Spleen (tissue), 11 donors: ENCODE data around the gene FMO4. TPM values are rescaled to one million over a fixed set of nuclear protein-coding genes. Genes with fewer than 3 reads are reported as not detected.
"Not testable (repeated sequence)": the region's sequence is repeated elsewhere in the genome, so short reads cannot be mapped to it uniquely, and the experiment has no call there.

ENCODE experiments used
- DNase-seq: peaks from one replicate; pipeline ENCODE4 v3.0.0-alpha.2; 2020
- H3K27ac ChIP-seq, 8 donors: fragments of 200-600 bp; sonication (generic) in 7 of 8; 1 replicate in 4 of 8; 2 replicates in 4 of 8; pipeline versions ENCODE4 v1.5.0 to v1.8.0; 2016 to 2021; ENCODE audit warnings: inconsistent platforms in 4 of 8, mild to moderate bottlenecking in 4 of 8, moderate library complexity in 1 of 8
- H3K27me3 ChIP-seq, 7 donors: fragments of 200-600 bp; sonication (generic) in 6 of 7; replicated peaks in 1 of 7; 1 replicate in 4 of 7; 2 replicates in 3 of 7; pipeline versions ENCODE4 v1.5.0 to v1.8.0; 2016 to 2021; ENCODE audit warnings: inconsistent platforms in 3 of 7, mild to moderate bottlenecking in 1 of 7
- H3K36me3 ChIP-seq, 6 donors: fragments of 200-600 bp; sonication (generic) in 5 of 6; 1 replicate in 4 of 6; 2 replicates in 2 of 6; pipeline versions ENCODE4 v1.5.0 to v1.8.0; 2016 to 2021; ENCODE audit warnings: inconsistent platforms in 2 of 6
- H3K4me1 ChIP-seq, 6 donors: fragments of 200-600 bp; sonication (generic) in 5 of 6; 1 replicate in 3 of 6; 2 replicates in 3 of 6; pipeline versions ENCODE4 v1.5.0 to v1.8.0; 2016 to 2021; ENCODE audit warnings: inconsistent platforms in 3 of 6
- H3K4me3 ChIP-seq, 8 donors: fragments of 200-600 bp; sonication (generic) in 7 of 8; 1 replicate in 4 of 8; 2 replicates in 4 of 8; pipeline versions ENCODE4 v1.5.0 to v1.8.0; 2016 to 2021; ENCODE audit warnings: inconsistent platforms in 4 of 8, mild to moderate bottlenecking in 4 of 8, moderate library complexity in 2 of 8
- H3K9me3 ChIP-seq, 8 donors: fragments of 200-600 bp; sonication (generic) in 7 of 8; 1 replicate in 4 of 8; 2 replicates in 4 of 8; pipeline versions ENCODE4 v1.5.0 to v1.8.0; 2016 to 2021; ENCODE audit warnings: inconsistent platforms in 4 of 8
- POLR2A ChIP-seq, 3 donors: fragments of 450-650 bp; IDR thresholded peaks; one replicate each; pipeline ENCODE4 v1.5.1; 2017; ENCODE audit warnings: antibody characterized with exemption in 3 of 3, mild to moderate bottlenecking in 1 of 3
- POLR2AphosphoS5 ChIP-seq, 3 donors: sonication (generic); formaldehyde crosslinking; IDR thresholded peaks; one replicate each; pipeline ENCODE4 v1.5.1; 2017; ENCODE audit warnings: antibody characterized with exemption in 3 of 3
- WGBS, 5 donors: extraction: QIAGEN DNeasy Blood & Tissue Kit in 3 of 5; methylation state at CpG; one replicate each; pipeline versions ENCODE4 v1.1.5 to v1.1.7; 2013 to 2018; 5-methylcytosine and 5-hydroxymethylcytosine counted together
- intact Hi-C: fragments of 100-400 bp; cut with DNase I; formaldehyde crosslinking; loops from one replicate; pipeline ENCODE4 v1.15.0; 2023; ENCODE audit warnings: low total_unique reads
- polyA plus RNA-seq, 3 donors: library from polyadenylated mRNA; stranded (reverse); fragments of 200-250 nt; gene quantifications; one replicate each; pipeline ENCODE4 v1.2.1, GENCODE V29; 2013
- total RNA-seq, 7 donors: library from RNA; depleted of rRNA in 3 of 7; stranded (reverse); fragments of >200 nt in 3 of 7; fragmentation: NEBNext Ultra II Directional in 4 of 7; extraction: Animal tissue kit (Norgen Biotek cat#: 25700) in 4 of 7; gene quantifications; one replicate each; pipeline versions ENCODE4 v1.1.0 to v1.2.1, GENCODE V29; 2016 to 2021
- TF ChIP-seq, protein P1 (sequence below), 11 experiments: fragments of 200-600 bp in 7 of 11; fragments of 450-650 bp in 4 of 11; sonication (generic) in 4 of 11; IDR thresholded peaks in 8 of 11; conservative IDR thresholded peaks in 3 of 11; 1 replicate in 7 of 11; 2 replicates in 4 of 11; pipeline versions ENCODE4 v1.4.0 to v1.8.0; 2016 to 2021; ENCODE audit warnings: antibody characterized with exemption in 11 of 11, inconsistent platforms in 4 of 11, mild to moderate bottlenecking in 1 of 11
- donor health status: healthy with polysubstance abuse.
- donor health status: DM: no; HTN: no; CAD: no; lungs with moderate emphysema.
- donor health status: DM: no; HTN: no; CAD: no.
- donor health status: Bipolar disorder and iron deficiency.
- donor health status: healthy.
- donor health status: DM: no; HTN: no; CAD: no.
- donor health status: DM: yes; HTN: yes; CAD: no.

Gene FMO4
- total and polyA plus RNA-seq, 10 donors, result 2.0 to 10.8 (median 4.0) TPM

DNA sequence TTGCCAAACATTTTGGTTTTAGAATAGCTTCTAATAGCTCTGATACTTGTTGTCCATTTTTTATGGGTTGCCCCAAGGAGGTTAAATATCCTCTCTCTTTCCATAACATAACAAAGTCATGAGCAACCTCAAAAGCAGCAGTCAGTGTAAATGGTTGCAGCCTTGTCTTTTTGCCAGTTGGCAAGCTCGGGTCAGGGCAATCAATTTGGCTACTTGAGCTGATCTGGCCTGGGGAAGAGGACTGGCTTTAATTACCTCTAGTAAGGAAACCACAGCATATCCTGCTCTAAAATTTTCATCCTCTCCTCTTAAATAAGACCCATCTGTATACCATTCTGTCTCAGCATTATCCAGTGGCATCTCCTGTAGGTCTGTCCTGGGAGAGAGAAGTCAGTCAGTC is 21.2 kb upstream of the FMO4 start:
- H3K4me1 ChIP-seq, result no peaks in the 10 kb centered on the region
- TF ChIP-seq, protein P1, sequence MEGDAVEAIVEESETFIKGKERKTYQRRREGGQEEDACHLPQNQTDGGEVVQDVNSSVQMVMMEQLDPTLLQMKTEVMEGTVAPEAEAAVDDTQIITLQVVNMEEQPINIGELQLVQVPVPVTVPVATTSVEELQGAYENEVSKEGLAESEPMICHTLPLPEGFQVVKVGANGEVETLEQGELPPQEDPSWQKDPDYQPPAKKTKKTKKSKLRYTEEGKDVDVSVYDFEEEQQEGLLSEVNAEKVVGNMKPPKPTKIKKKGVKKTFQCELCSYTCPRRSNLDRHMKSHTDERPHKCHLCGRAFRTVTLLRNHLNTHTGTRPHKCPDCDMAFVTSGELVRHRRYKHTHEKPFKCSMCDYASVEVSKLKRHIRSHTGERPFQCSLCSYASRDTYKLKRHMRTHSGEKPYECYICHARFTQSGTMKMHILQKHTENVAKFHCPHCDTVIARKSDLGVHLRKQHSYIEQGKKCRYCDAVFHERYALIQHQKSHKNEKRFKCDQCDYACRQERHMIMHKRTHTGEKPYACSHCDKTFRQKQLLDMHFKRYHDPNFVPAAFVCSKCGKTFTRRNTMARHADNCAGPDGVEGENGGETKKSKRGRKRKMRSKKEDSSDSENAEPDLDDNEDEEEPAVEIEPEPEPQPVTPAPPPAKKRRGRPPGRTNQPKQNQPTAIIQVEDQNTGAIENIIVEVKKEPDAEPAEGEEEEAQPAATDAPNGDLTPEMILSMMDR (IDR thresholded peaks at IDR 0.05 in 8 of 11, conservative IDR thresholded peaks at IDR 0.05 in 3 of 11), result no peak
- no peak for TF ChIP-seq POLR2A (IDR thresholded peaks at IDR 0.05)
- no peak for TF ChIP-seq POLR2AphosphoS5 (IDR thresholded peaks at IDR 0.05)
- no peak overlapping the region for H3K4me3 ChIP-seq
- no peaks in the 10 kb centered on the region for H3K27me3 ChIP-seq
- peaks cover 0 to 6% (median 0%) of the 10 kb centered on the region in 8 donors for H3K9me3 ChIP-seq
- 46 to 66% (median 61%) methylated on average over 1 of the region's 1 CpG for WGBS, 5 donors
- H3K27ac ChIP-seq, result no peak overlapping the region
- DNase-seq, result no peak
- H3K36me3 ChIP-seq, result no peaks in the 10 kb centered on the region
- intact Hi-C loops, result no loop called here

DNA sequence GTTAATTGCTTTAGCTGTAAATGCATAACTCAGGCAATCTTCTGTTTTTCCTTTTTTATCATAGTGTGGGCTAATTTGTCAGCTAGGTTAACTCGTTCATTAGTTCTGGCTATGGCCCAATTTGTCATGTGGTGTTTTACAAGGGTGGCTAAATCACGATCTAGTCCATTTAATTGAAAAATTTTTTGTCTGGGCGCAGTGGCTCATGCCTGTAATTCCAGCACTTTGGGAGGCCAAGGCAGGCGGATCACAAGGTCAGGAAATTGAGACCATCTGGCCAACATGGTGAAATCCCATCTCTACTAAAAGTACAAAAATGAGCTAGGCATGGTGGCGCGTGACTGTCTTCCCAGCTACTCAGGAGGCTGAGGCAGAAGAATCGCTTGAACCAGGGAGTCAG is 18.6 kb upstream of the FMO4 start:
- H3K36me3 ChIP-seq, H3K4me1 ChIP-seq, H3K4me3 ChIP-seq, DNase-seq, H3K27ac ChIP-seq, intact Hi-C loops, H3K27me3 ChIP-seq: not testable (repeated sequence)
- peaks cover 2 to 32% (median 20%) of the 10 kb centered on the region in 8 donors for H3K9me3 ChIP-seq
- 80 to 89% (median 84%) methylated on average over 7 of the region's 7 CpGs for WGBS, 5 donors

DNA sequence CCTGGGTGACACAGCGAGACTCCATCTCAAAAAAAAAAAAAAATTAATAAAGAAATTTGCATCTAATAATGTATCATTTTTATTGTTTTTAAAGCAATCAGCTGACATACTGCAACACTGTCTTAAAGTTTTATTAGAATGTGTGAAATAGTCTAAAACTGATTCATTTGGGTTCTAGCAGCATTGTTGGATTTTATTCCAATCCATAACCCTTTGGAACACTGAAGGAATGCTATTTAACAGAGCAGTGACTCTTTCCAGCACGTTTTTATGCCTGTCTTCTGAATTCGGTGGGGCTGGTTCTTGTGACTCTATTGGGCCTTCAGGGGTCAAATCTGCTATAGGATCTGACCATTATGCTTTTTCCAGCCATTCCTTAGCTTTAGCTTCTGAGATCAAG is 18.2 kb upstream of the FMO4 start:
- Histone ChIP-seq H3K4me3 (no peak overlapping the region), H3K36me3 (no peaks in the 10 kb centered on the region), H3K27me3 (no peaks in the 10 kb centered on the region), H3K27ac (no peak overlapping the region), H3K9me3 (peaks cover 6 to 36% (median 24%) of the 10 kb centered on the region in 8 donors), H3K4me1 (no peaks in the 10 kb centered on the region)
- no peak for TF ChIP-seq POLR2AphosphoS5 (IDR thresholded peaks at IDR 0.05)
- no peak for TF ChIP-seq POLR2A (IDR thresholded peaks at IDR 0.05)
- TF ChIP-seq, protein P1 (IDR thresholded peaks at IDR 0.05 in 8 of 11, conservative IDR thresholded peaks at IDR 0.05 in 3 of 11), result no peak
- 73 to 91% (median 83%) methylated on average over 3 of the region's 3 CpGs for WGBS, 5 donors
- intact Hi-C loops, result no loop called here
- no peak for DNase-seq

DNA sequence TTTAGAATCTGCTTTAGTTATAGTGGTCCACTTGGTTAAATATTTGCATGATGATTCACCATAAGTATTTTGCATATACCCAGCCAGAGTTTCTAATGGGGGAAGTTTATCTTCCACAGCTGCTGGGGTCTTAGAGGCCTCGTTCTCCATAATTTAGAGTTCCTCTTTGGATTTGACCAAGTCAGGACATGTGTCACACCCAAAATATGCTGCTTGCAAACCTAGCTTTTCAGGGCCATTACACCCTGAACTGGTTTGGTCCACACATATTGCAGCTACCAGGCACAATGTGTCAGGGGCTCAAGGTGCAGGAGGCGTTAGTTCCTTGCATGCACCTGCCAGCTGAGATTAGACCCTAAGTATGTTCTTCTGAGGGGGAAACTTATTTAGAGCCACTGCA is 17.1 kb upstream of the FMO4 start:
- Histone ChIP-seq H3K27me3 (no peaks in the 10 kb centered on the region), H3K27ac (no peak overlapping the region), H3K36me3 (no peaks in the 10 kb centered on the region), H3K4me1 (no peaks in the 10 kb centered on the region), H3K9me3 (peaks cover 13 to 47% (median 35%) of the 10 kb centered on the region in 8 donors), H3K4me3 (no peak overlapping the region)
- WGBS, 5 donors, result 61 to 74% (median 64%) methylated on average over 2 of the region's 2 CpGs
- no peak for TF ChIP-seq POLR2AphosphoS5 (IDR thresholded peaks at IDR 0.05)
- TF ChIP-seq POLR2A (IDR thresholded peaks at IDR 0.05), result no peak
- TF ChIP-seq, protein P1 (IDR thresholded peaks at IDR 0.05 in 8 of 11, conservative IDR thresholded peaks at IDR 0.05 in 3 of 11), result no peak
- intact Hi-C loops, result no loop called here
- DNase-seq, result no peak

DNA sequence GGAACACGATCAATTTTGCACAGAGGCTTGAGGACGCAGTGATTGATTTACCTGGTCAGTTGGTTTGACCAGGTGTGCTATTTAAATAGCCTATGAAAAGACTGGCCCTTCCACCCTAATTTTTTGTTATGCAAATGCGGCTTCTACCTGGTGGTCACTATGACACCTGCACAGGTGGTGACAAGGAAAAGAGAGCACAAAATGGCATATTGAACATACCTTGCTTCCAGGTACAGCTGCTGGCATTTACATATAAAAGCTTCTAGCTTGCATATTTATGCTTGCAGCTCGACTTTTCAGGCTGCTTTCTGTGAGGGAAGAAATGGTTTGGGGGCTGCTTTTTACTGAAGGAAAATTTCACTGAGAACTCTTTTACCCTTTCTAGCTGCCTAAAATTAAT is 15.3 kb upstream of the FMO4 start:
- WGBS, 5 donors, result 71 to 82% (median 79%) methylated on average over 4 of the region's 4 CpGs
- TF ChIP-seq POLR2A (IDR thresholded peaks at IDR 0.05), result no peak
- TF ChIP-seq, protein P1 (IDR thresholded peaks at IDR 0.05 in 8 of 11, conservative IDR thresholded peaks at IDR 0.05 in 3 of 11), result no peak
- TF ChIP-seq POLR2AphosphoS5 (IDR thresholded peaks at IDR 0.05), result no peak
- H3K4me3 ChIP-seq, result no peak overlapping the region
- H3K4me1 ChIP-seq, result no peaks in the 10 kb centered on the region
- H3K27me3 ChIP-seq, result no peaks in the 10 kb centered on the region
- intact Hi-C loops, result no loop called here
- H3K27ac ChIP-seq, result no peak overlapping the region
- DNase-seq, result no peak
- no peaks in the 10 kb centered on the region for H3K36me3 ChIP-seq
- peaks cover 13 to 62% (median 42%) of the 10 kb centered on the region in 8 donors for H3K9me3 ChIP-seq
